ENCODE results near the gene PRDM15. TPM values are rescaled to one million over a fixed set of nuclear protein-coding genes. Genes with fewer than 3 reads are reported as not detected.

PRDM15 gene
- total RNA-seq, 4 donors from 2014 or later = 11.8 to 33.7 (median 18.5) TPM

GRCh38 chr21:41869771-41870170, 9.4 kb downstream of the PRDM15 start:
- Histone ChIP-seq H3K4me3 (no peak overlapping the region), H3K27me3 (no peaks in the 10 kb centered on the region), H3K27ac (no peak overlapping the region), H3K9me3 (no peaks in the 10 kb centered on the region), H3K36me3 (no peaks in the 10 kb centered on the region), H3K4me1 (no peaks in the 10 kb centered on the region)
- TF ChIP-seq, protein P1, sequence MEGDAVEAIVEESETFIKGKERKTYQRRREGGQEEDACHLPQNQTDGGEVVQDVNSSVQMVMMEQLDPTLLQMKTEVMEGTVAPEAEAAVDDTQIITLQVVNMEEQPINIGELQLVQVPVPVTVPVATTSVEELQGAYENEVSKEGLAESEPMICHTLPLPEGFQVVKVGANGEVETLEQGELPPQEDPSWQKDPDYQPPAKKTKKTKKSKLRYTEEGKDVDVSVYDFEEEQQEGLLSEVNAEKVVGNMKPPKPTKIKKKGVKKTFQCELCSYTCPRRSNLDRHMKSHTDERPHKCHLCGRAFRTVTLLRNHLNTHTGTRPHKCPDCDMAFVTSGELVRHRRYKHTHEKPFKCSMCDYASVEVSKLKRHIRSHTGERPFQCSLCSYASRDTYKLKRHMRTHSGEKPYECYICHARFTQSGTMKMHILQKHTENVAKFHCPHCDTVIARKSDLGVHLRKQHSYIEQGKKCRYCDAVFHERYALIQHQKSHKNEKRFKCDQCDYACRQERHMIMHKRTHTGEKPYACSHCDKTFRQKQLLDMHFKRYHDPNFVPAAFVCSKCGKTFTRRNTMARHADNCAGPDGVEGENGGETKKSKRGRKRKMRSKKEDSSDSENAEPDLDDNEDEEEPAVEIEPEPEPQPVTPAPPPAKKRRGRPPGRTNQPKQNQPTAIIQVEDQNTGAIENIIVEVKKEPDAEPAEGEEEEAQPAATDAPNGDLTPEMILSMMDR (IDR thresholded peaks at IDR 0.05) = no peak
- TF ChIP-seq POLR2A (IDR thresholded peaks at IDR 0.05) (no peak), EP300 (IDR thresholded peaks at IDR 0.05) (no peak)
- 85 to 88% methylated on average over 9 of the region's 9 CpGs for WGBS, 2 donors
- DNase-seq (ENCODE audit: low spot score in 2 of 2) = no peak

DNA sequence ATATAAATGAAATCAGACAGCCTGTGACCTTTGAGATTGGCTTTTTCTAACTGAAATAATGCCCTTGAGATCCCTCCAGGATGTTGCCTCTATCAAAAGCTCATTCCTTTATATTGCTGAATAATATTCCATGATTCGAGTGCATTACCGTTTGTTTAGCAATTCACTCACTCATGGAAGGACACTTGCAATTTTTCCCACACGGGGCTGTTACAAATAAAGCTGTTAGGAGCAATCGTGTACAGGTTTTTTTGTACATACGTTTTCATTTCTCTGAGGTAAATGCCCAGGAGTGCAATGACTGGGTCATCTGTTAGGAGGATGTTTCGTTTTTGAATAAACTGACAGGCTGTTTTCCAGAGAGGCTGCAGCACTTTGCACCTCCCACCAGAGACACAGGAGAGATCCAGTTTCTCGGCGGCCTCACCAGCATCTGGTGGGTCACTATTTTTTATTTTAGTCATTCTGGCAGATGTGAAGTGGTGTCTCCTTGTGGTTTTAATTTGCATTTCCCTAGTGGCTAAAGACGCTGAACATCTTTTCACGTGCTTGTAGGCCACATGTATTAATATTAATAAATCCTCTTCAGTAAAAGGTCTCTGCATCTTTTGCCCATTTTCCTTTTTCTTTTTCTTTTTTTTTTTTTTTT, 11.0 kb downstream of the PRDM15 start:
- 68 to 72% methylated on average over 10 of the region's 10 CpGs for WGBS, 2 donors
- TF ChIP-seq EP300 (IDR thresholded peaks at IDR 0.05) (no peak), POLR2A (IDR thresholded peaks at IDR 0.05) (no peak)
- TF ChIP-seq, protein P1 (IDR thresholded peaks at IDR 0.05) = no peak
- Histone ChIP-seq H3K4me3 (no peak overlapping the region), H3K9me3 (no peaks in the 10 kb centered on the region), H3K4me1 (peaks cover 0 to 2% (median 0%) of the 10 kb centered on the region in 4 donors), H3K27me3 (no peaks in the 10 kb centered on the region), H3K27ac (no peak overlapping the region), H3K36me3 (no peaks in the 10 kb centered on the region)
- no peak for DNase-seq (ENCODE audit: low spot score in 2 of 2)

GRCh38 chr21:41867313-41867712, 11.8 kb downstream of the PRDM15 start:
- TF ChIP-seq, protein P1 (IDR thresholded peaks at IDR 0.05) = no peak
- TF ChIP-seq POLR2A (IDR thresholded peaks at IDR 0.05) = no peak
- TF ChIP-seq EP300 (IDR thresholded peaks at IDR 0.05) = no peak
- no peak for DNase-seq (ENCODE audit: low spot score in 2 of 2)
- Histone ChIP-seq H3K36me3 (no peaks in the 10 kb centered on the region), H3K4me1 (peaks cover 0 to 5% (median 2%) of the 10 kb centered on the region in 4 donors), H3K27ac (no peak overlapping the region), H3K9me3 (no peaks in the 10 kb centered on the region), H3K4me3 (no peak overlapping the region), H3K27me3 (no peaks in the 10 kb centered on the region)
- WGBS, 2 donors = 90 to 94% methylated on average over 8 of the region's 8 CpGs

- DNase-seq (ENCODE audit: low spot score in 2 of 2) = no peak
- no peaks in the 10 kb centered on the region for H3K9me3 ChIP-seq
Measured at GRCh38 chr21:41866274-41866809, 12.8 kb downstream of the PRDM15 start.

More at GRCh38 chr21:41866274-41866809, 12.8 kb downstream of the PRDM15 start:
- no peak for TF ChIP-seq EP300 (IDR thresholded peaks at IDR 0.05)
- TF ChIP-seq POLR2A (IDR thresholded peaks at IDR 0.05) = no peak
- TF ChIP-seq, protein P1 (IDR thresholded peaks at IDR 0.05) = no peak
- Histone ChIP-seq H3K4me1 (peaks cover 0 to 5% (median 2%) of the 10 kb centered on the region in 4 donors), H3K27ac (no peak overlapping the region), H3K27me3 (no peaks in the 10 kb centered on the region), H3K36me3 (no peaks in the 10 kb centered on the region), H3K4me3 (no peak overlapping the region)
- 66 to 77% methylated on average over 11 of the region's 11 CpGs for WGBS, 2 donors

Measured in tibial nerve (tissue), 4 donors.